Heart left ventricle (tissue), 13 donors: Measurements from ENCODE around the gene TATDN2.

Experiments
- POLR2A ChIP-seq, 2 donors: fragments of 450-650 bp; IDR thresholded peaks; one replicate each; pipeline ENCODE4 v1.6.1; 2017; ENCODE audit warnings: antibody characterized with exemption in 2 of 2, mild to moderate bottlenecking in 2 of 2, moderate library complexity in 2 of 2
- TF ChIP-seq, protein P1 (sequence below), 12 donors: fragments of 200-600 bp; sonication (generic) in 4 of 12; IDR thresholded peaks; one replicate each; pipeline versions ENCODE4 v1.5.0 to v1.8.0; 2018 to 2022; ENCODE audit warnings: antibody characterized with exemption in 12 of 12, mild to moderate bottlenecking in 5 of 12
- donor health status: ischemic (EF 13 %, LVEDD 7.1; RV severe dilation, severe dysfunction).
- donor health status: DM: no; HTN: yes; CAD: no.
- donor health status: DM: no; HTN: no; CAD: no.
- donor health status: ischemic (EF 25% LVEDD 6.9; RV normal size, moderate dysfunction).
- donor health status: ischemic (EF 25% LVEDD 5.7; RV mildly dilated, moderate dysfunction).
- donor health status: ischemic (EF 35%, LVEDD 5.7; RV mildly dilated, moderate dysfunction).
- donor health status: nonischemic (EF 11% LVEDD 7.7; RV severe dilation, severe dysfunction).
- donor health status: DM: yes; HTN: yes; CAD: no.
- donor health status: PGD.
- donor health status: ischemic (EF 29% LVEDD 5.4; RV normal size, mild dysfunction).
- donor health status: nonischemic (EF 23%, LVEDD 6.1; RV moderate dilation, normal function).

DNA sequence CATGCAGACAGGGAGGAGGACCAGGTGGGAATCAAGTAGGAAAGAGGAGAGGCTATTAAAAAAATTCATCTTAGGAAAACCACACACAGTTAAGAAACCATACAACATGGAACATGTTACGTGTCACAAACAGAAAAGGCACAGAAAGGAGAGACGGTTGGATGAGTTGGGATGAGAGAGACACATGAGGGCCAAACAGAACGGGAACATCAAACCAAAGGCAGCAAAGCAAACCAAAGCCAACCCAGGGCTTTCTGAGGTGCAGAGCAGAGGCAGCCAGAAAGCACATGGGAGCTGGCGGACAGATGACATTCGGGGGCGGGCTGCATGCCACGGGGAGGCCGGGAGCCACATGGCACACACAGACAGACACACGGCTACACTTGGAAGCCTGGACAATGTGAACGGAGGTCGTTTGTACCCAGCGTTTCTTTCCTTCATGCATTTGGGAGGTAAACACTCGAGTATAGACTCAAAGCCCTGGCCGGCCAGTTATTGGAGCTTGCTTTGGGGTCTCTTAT is 81.3 kb downstream of the TATDN2 start:
- TF ChIP-seq, protein P1, sequence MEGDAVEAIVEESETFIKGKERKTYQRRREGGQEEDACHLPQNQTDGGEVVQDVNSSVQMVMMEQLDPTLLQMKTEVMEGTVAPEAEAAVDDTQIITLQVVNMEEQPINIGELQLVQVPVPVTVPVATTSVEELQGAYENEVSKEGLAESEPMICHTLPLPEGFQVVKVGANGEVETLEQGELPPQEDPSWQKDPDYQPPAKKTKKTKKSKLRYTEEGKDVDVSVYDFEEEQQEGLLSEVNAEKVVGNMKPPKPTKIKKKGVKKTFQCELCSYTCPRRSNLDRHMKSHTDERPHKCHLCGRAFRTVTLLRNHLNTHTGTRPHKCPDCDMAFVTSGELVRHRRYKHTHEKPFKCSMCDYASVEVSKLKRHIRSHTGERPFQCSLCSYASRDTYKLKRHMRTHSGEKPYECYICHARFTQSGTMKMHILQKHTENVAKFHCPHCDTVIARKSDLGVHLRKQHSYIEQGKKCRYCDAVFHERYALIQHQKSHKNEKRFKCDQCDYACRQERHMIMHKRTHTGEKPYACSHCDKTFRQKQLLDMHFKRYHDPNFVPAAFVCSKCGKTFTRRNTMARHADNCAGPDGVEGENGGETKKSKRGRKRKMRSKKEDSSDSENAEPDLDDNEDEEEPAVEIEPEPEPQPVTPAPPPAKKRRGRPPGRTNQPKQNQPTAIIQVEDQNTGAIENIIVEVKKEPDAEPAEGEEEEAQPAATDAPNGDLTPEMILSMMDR (IDR thresholded peaks at IDR 0.05), result no peak
- TF ChIP-seq POLR2A (IDR thresholded peaks at IDR 0.05), result no peak
